H9 (cell line): Measurements from ENCODE around the gene GPRC5D. TPM values are rescaled to one million over a fixed set of nuclear protein-coding genes. Genes with fewer than 3 reads are reported as not detected.

ENCODE experiments used
- DNase-seq: peaks from one replicate; pipeline ENCODE4 v3.0.0-alpha.2; 2017
- H2AFZ ChIP-seq: one replicate; pipeline ENCODE4 v1.6.1; 2013; ENCODE audit warnings: mild to moderate bottlenecking, low read length, control low read depth, moderate library complexity
- H2AK5ac ChIP-seq: 2 replicates; pipeline ENCODE4 v1.6.1; 2013; ENCODE audit warnings: low read length, control low read depth, mixed read lengths; ENCODE audit not compliant: insufficient read length
- H2BK120ac ChIP-seq: one replicate; pipeline ENCODE4 v1.6.1; 2013; ENCODE audit warnings: low read depth, mild to moderate bottlenecking, low read length, control low read depth, inconsistent platforms; ENCODE audit not compliant: poor library complexity, severe bottlenecking
- H2BK12ac ChIP-seq: 2 replicates; pipeline ENCODE4 v1.6.1; 2013; ENCODE audit warnings: low read length, control low read depth, mixed read lengths, low read depth; ENCODE audit not compliant: insufficient read length
- H2BK15ac ChIP-seq: 2 replicates; pipeline ENCODE4 v1.6.1; 2013; ENCODE audit warnings: low read depth, low read length, control low read depth
- H2BK20ac ChIP-seq: one replicate; pipeline ENCODE4 v1.6.1; 2013; ENCODE audit warnings: low read depth, mild to moderate bottlenecking, low read length, control low read depth, inconsistent platforms; ENCODE audit not compliant: poor library complexity, severe bottlenecking
- H2BK5ac ChIP-seq: 2 replicates; pipeline ENCODE4 v1.6.1; 2013; ENCODE audit warnings: low read length, control low read depth, mixed read lengths; ENCODE audit not compliant: insufficient read length
- H3K14ac ChIP-seq: 2 replicates; pipeline ENCODE4 v1.6.1; 2013; ENCODE audit warnings: low read length, control low read depth; ENCODE audit not compliant: insufficient read depth
- H3K18ac ChIP-seq: 2 replicates; pipeline ENCODE4 v1.6.1; 2013; ENCODE audit warnings: low read depth, mild to moderate bottlenecking, mixed read lengths, low read length, control low read depth; ENCODE audit not compliant: insufficient read length
- H3K23ac ChIP-seq: 2 replicates; pipeline ENCODE4 v1.6.1; 2013; ENCODE audit warnings: low read length, control low read depth, mixed read lengths, low read depth; ENCODE audit not compliant: insufficient read length
- H3K23me2 ChIP-seq: 2 replicates; pipeline ENCODE4 v1.6.1; 2013; ENCODE audit warnings: low read depth, mild to moderate bottlenecking, mixed read lengths, low read length, control low read depth; ENCODE audit not compliant: insufficient read length, poor library complexity, severe bottlenecking
- H3K27ac ChIP-seq: 2 replicates; pipeline ENCODE4 v1.5.1; 2013; ENCODE audit warnings: low read length, control low read depth, mixed read lengths, low read depth; ENCODE audit not compliant: insufficient read length
- H3K27me3 ChIP-seq: 2 replicates; pipeline ENCODE4 v1.6.1; 2013; ENCODE audit warnings: low read length, control low read depth, inconsistent platforms; ENCODE audit not compliant: insufficient read depth
- H3K4ac ChIP-seq: 2 replicates; pipeline ENCODE4 v1.6.1; 2013; ENCODE audit warnings: low read depth, mild to moderate bottlenecking, control low read depth, inconsistent platforms, low read length, moderate library complexity
- H3K4me1 ChIP-seq: 2 replicates; pipeline ENCODE4 v1.6.1; 2013; ENCODE audit warnings: low read length, control low read depth, inconsistent platforms; ENCODE audit not compliant: insufficient read depth
- H3K4me2 ChIP-seq: 2 replicates; pipeline ENCODE4 v1.6.1; 2013; ENCODE audit warnings: low read length, control low read depth, mixed read lengths; ENCODE audit not compliant: insufficient read length, insufficient read depth
- H3K56ac ChIP-seq: 2 replicates; pipeline ENCODE4 v1.6.1; 2013; ENCODE audit warnings: low read depth, mild to moderate bottlenecking, mixed read lengths, low read length, control low read depth; ENCODE audit not compliant: insufficient read length
- H3K79me1 ChIP-seq: 2 replicates; pipeline ENCODE4 v1.6.1; 2013; ENCODE audit warnings: low read depth, mild to moderate bottlenecking, moderate library complexity, low read length, control low read depth, inconsistent platforms; ENCODE audit not compliant: insufficient read depth, poor library complexity, severe bottlenecking
- H3K79me2 ChIP-seq: 2 replicates; pipeline ENCODE4 v1.6.1; 2013; ENCODE audit warnings: low read length, control low read depth, inconsistent platforms; ENCODE audit not compliant: insufficient read depth
- H3K9ac ChIP-seq: 2 replicates; pipeline ENCODE4 v1.6.1; 2013; ENCODE audit warnings: low read length, control low read depth, mixed read lengths; ENCODE audit not compliant: insufficient read length; ENCODE audit errors: extremely low read depth
- H3K9me3 ChIP-seq: one replicate; pipeline ENCODE4 v1.6.1; 2013; ENCODE audit warnings: low read depth, low read length, inconsistent platforms; ENCODE audit not compliant: control insufficient read depth
- H3T11ph ChIP-seq: one replicate; pipeline ENCODE4 v1.6.1; 2013; ENCODE audit warnings: mild to moderate bottlenecking, low read length, control low read depth, inconsistent platforms
- H4K20me1 ChIP-seq: one replicate; pipeline ENCODE4 v1.6.1; 2013; ENCODE audit not compliant: control insufficient read depth, insufficient read length, insufficient read depth
- H4K5ac ChIP-seq: 2 replicates; pipeline ENCODE4 v1.6.1; 2013; ENCODE audit warnings: low read depth, mild to moderate bottlenecking, mixed read lengths, low read length, control low read depth; ENCODE audit not compliant: insufficient read length
- H4K8ac ChIP-seq: replicated peaks from 2 replicates; pipeline ENCODE4 v1.6.1; 2013; ENCODE audit warnings: low read length, control low read depth, mixed read lengths, low read depth; ENCODE audit not compliant: insufficient read length
- H4K91ac ChIP-seq: 2 replicates; pipeline ENCODE4 v1.6.1; 2013; ENCODE audit warnings: low read depth, mild to moderate bottlenecking, moderate library complexity, mixed read lengths, low read length, control low read depth; ENCODE audit not compliant: insufficient read length
- H3K27ac Mint-ChIP-seq, 3 experiments: 2 replicates in 2 of 3; 3 replicates in 1 of 3; pipeline ENCODE4 v1.8.0; 2020 to 2021; ENCODE audit warnings: mixed read lengths in 3 of 3, mild to moderate bottlenecking in 1 of 3, moderate library complexity in 1 of 3
- H3K27me3 Mint-ChIP-seq: 2 replicates; pipeline ENCODE4 v1.8.0; 2021; ENCODE audit warnings: low read depth, mild to moderate bottlenecking, moderate library complexity, mixed read lengths
- H3K36me3 Mint-ChIP-seq, 3 experiments: 2 replicates in 2 of 3; 3 replicates in 1 of 3; pipeline ENCODE4 v1.8.0; 2020 to 2021; ENCODE audit warnings: low read depth in 3 of 3, mixed read lengths in 3 of 3; ENCODE audit not compliant: insufficient read depth in 1 of 3
- H3K4me1 Mint-ChIP-seq, 2 experiments: 2 replicates each; pipeline ENCODE4 v1.8.0; 2020; ENCODE audit warnings: mixed read lengths in 2 of 2
- H3K4me3 Mint-ChIP-seq, 2 experiments: 2 replicates in 1 of 2; 3 replicates in 1 of 2; pipeline ENCODE4 v1.8.0; 2020 to 2021; ENCODE audit warnings: mild to moderate bottlenecking in 2 of 2, mixed read lengths in 2 of 2, moderate library complexity in 1 of 2
- H3K9me3 Mint-ChIP-seq, 2 experiments: 2 replicates in 1 of 2; 3 replicates in 1 of 2; pipeline ENCODE4 v1.8.0; 2020; ENCODE audit warnings: mild to moderate bottlenecking in 2 of 2, mixed read lengths in 2 of 2, moderate library complexity in 1 of 2
- CTCF ChIP-seq: fragments of 200-600 bp; sonication (generic); conservative IDR thresholded peaks from 3 replicates; pipeline ENCODE4 v1.8.0; 2021; ENCODE audit warnings: antibody characterized with exemption, mild to moderate bottlenecking
- WGBS: extraction: QIAGEN DNeasy Blood & Tissue Kit; methylation state at CpG from one replicate; pipeline ENCODE4 v1.1.7; 2013; ENCODE audit warnings: missing lambda C conversion rate, low lambda C conversion rate, mixed read lengths; ENCODE audit not compliant: insufficient read length; ENCODE audit errors: extremely low coverage; 5-methylcytosine and 5-hydroxymethylcytosine counted together
- total RNA-seq: library from RNA; stranded (reverse); gene quantifications from 2 replicates; pipeline ENCODE4 v1.2.1, GENCODE V29; 2021

GPRC5D gene
- total RNA-seq, 1 experiment from 2014 or later = not detected

- H2AFZ ChIP-seq = no peak overlapping the region
- H3K79me2 ChIP-seq = no peaks in the 10 kb centered on the region; the same call in 1 of the 2 replicates
- H3K14ac ChIP-seq = no peak overlapping the region
- no peak overlapping the region for H2BK12ac ChIP-seq
- no peaks in the 10 kb centered on the region for H3K9me3 ChIP-seq
- no peak overlapping the region for H4K91ac ChIP-seq
- H3K18ac ChIP-seq = no peak overlapping the region
- H3K9me3 Mint-ChIP-seq = no peaks in the 10 kb centered on the region
- no peak overlapping the region for H3K4me3 Mint-ChIP-seq
- no peak overlapping the region for H2BK5ac ChIP-seq
- no peak overlapping the region for H3K27ac Mint-ChIP-seq
- peaks cover 7% of the 10 kb centered on the region; the same call in 1 of the 2 replicates for H3K4me1 ChIP-seq
- no peak overlapping the region for H3K27ac ChIP-seq
- H3K4ac ChIP-seq = no peak overlapping the region
- H2BK15ac ChIP-seq = no peak overlapping the region
- TF ChIP-seq CTCF = no peak
- H4K20me1 ChIP-seq = no peaks in the 10 kb centered on the region
- peaks cover 7 to 13% (median 9%) of the 10 kb centered on the region in 3 experiments; a peak in 5 of 7 replicates for H3K36me3 Mint-ChIP-seq
- H2AK5ac ChIP-seq = no peak overlapping the region
- no peak overlapping the region for H2BK20ac ChIP-seq
- H4K8ac ChIP-seq = no peak overlapping the region
- no peak for DNase-seq
- no peaks in the 10 kb centered on the region for H3K79me1 ChIP-seq
- H3K56ac ChIP-seq = no peak overlapping the region
- H3K23ac ChIP-seq = no peak overlapping the region
- H2BK120ac ChIP-seq = no peak overlapping the region
- H3K27me3 ChIP-seq = no peaks in the 10 kb centered on the region
- WGBS = no CpG with 5 or more reads among the region's 4 CpGs
- no peaks in the 10 kb centered on the region for H3K23me2 ChIP-seq
- no peak overlapping the region for H3K4me2 ChIP-seq
- H4K5ac ChIP-seq = no peak overlapping the region
- no peak overlapping the region for H3T11ph ChIP-seq
- no peak overlapping the region for H3K9ac ChIP-seq
- peaks cover 41% of the 10 kb centered on the region in 2 experiments for H3K4me1 Mint-ChIP-seq
- H3K27me3 Mint-ChIP-seq = no peaks in the 10 kb centered on the region
Observed at GRCh38 chr12:12993367-12993766, 41.4 kb upstream of the GPRC5D start.
